HG03442 (cell line): Measurements from ENCODE around the gene RPS27.

Source experiments
- ATAC-seq: cut with Tn5 transposase; IDR thresholded peaks from one replicate; pipeline ENCODE4 v1.9.1; 2021; ENCODE audit warnings: mild to moderate bottlenecking, moderate library complexity; ENCODE audit not compliant: unreplicated experiment

RPS27 gene

GRCh38 chr1:153990468-153991150 lies at the start of gene RPS27:
Gene RPS27 (plus strand): TSS chr1:153990762. CDS start chr1:153990797, 35 bp downstream.
- ATAC-seq: peak; percentile 69

GRCh38 chr1:153941826-153942725 lies 48.5 kb upstream of the RPS27 start:
- ATAC-seq: no peak

GRCh38 chr1:153942766-153943549 lies 47.6 kb upstream of the RPS27 start:
- ATAC-seq: no peak

- no peak for ATAC-seq
Observed at GRCh38 chr1:153944005-153944826, 46.3 kb upstream of the RPS27 start.

GRCh38 chr1:153944827-153945117 lies 45.8 kb upstream of the RPS27 start:
- no peak for ATAC-seq

GRCh38 chr1:153945131-153945794 lies 45.3 kb upstream of the RPS27 start:
- ATAC-seq: no peak

GRCh38 chr1:153945795-153946621 lies 44.6 kb upstream of the RPS27 start:
- peak; percentile 67 for ATAC-seq

GRCh38 chr1:153946622-153947241 lies 43.8 kb upstream of the RPS27 start, which contains the start of gene DENND4B:
Gene DENND4B (minus strand): TSS chr1:153946718. CDS start chr1:153944374, 2,344 bp downstream.
- peak; percentile 54 for ATAC-seq

- ATAC-seq: no peak
Observed at GRCh38 chr1:153951183-153951582, 39.4 kb upstream of the RPS27 start.

- ATAC-seq: no peak
Observed at GRCh38 chr1:153951801-153952200, 38.8 kb upstream of the RPS27 start.

GRCh38 chr1:153953859-153954365 lies 36.6 kb upstream of the RPS27 start:
- ATAC-seq: no peak

GRCh38 chr1:153954826-153955225 lies 35.7 kb upstream of the RPS27 start:
- ATAC-seq: no peak

GRCh38 chr1:153956997-153957715 lies 33.4 kb upstream of the RPS27 start:
- no peak for ATAC-seq

GRCh38 chr1:153957744-153958110 lies 32.8 kb upstream of the RPS27 start:
- ATAC-seq: peak; percentile 5

- ATAC-seq: peak; percentile 73
Observed at GRCh38 chr1:153958111-153958960, 32.2 kb upstream of the RPS27 start, which contains the start of gene CRTC2. Gene CRTC2 (minus strand): TSS chr1:153958612. CDS start chr1:153958497, 115 bp downstream.

GRCh38 chr1:153958961-153959260 lies 31.7 kb upstream of the RPS27 start:
- ATAC-seq: no peak

- ATAC-seq: no peak
Observed at GRCh38 chr1:153959454-153959853, 31.1 kb upstream of the RPS27 start.
